ENCODE data around the gene GP2.

DNA sequence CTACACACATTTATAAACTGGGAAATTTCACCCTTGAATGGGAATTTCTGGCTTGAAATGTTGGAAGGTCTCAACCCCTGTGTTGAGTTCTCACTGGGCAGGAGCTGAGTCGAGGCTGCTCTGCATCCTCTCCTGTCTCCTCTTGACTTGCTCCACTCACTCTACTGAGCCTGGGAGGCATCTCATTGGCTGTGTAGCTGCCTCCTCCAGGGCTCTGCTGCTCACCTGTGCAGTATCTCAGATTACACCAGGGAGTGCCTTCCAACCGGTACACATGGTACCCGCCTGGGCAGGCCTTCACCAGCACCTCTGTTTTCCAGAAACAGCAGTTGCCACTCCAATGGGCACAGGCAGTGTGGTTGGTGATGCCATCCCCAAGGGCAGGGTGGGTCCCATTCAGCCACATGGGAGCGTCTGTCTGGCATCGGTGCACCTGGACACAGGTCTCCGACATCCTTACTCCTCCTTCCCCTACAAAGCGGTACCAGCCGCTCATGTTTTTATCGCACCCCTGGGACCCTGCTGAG lies 3.7 kb downstream of the GP2 start:
- TF ChIP-seq CTCF (conservative IDR thresholded peaks at IDR 0.05; ENCODE audit: low read length) (no peak), EZH2phosphoT487 (IDR thresholded peaks at IDR 0.05; ENCODE audit: borderline replicate concordance) (no peak)
